ENCODE data around the gene CFAP251. TPM values are rescaled to one million over a fixed set of nuclear protein-coding genes. Genes with fewer than 3 reads are reported as not detected.

The CFAP251 gene
- total and polyA plus RNA-seq, 2 of the 13 experiments (the other 11 are each of a cell fraction or from before 2014, with no cell fraction given): 0.30 to 0.42 TPM

DNA sequence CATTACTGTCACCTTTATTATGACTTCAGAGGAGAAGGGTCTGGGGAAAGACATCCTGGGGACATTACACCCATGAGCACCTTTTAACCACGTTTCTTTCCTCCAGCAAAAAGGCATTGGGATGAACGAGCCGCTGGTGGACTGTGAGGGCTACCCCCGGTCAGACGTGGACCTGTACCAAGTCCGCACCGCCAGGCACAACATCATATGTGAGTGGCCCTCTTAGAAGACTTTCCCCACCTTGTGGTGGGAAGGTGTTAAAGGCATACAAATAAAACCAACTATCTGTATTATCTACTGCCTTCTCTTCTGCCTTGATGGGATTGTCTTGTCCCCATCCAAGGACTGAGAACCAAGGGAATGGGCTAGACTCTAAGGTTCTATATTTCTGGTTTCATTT lies 23.8 kb upstream of the CFAP251 start (continued):
- TF ChIP-seq, protein P1, sequence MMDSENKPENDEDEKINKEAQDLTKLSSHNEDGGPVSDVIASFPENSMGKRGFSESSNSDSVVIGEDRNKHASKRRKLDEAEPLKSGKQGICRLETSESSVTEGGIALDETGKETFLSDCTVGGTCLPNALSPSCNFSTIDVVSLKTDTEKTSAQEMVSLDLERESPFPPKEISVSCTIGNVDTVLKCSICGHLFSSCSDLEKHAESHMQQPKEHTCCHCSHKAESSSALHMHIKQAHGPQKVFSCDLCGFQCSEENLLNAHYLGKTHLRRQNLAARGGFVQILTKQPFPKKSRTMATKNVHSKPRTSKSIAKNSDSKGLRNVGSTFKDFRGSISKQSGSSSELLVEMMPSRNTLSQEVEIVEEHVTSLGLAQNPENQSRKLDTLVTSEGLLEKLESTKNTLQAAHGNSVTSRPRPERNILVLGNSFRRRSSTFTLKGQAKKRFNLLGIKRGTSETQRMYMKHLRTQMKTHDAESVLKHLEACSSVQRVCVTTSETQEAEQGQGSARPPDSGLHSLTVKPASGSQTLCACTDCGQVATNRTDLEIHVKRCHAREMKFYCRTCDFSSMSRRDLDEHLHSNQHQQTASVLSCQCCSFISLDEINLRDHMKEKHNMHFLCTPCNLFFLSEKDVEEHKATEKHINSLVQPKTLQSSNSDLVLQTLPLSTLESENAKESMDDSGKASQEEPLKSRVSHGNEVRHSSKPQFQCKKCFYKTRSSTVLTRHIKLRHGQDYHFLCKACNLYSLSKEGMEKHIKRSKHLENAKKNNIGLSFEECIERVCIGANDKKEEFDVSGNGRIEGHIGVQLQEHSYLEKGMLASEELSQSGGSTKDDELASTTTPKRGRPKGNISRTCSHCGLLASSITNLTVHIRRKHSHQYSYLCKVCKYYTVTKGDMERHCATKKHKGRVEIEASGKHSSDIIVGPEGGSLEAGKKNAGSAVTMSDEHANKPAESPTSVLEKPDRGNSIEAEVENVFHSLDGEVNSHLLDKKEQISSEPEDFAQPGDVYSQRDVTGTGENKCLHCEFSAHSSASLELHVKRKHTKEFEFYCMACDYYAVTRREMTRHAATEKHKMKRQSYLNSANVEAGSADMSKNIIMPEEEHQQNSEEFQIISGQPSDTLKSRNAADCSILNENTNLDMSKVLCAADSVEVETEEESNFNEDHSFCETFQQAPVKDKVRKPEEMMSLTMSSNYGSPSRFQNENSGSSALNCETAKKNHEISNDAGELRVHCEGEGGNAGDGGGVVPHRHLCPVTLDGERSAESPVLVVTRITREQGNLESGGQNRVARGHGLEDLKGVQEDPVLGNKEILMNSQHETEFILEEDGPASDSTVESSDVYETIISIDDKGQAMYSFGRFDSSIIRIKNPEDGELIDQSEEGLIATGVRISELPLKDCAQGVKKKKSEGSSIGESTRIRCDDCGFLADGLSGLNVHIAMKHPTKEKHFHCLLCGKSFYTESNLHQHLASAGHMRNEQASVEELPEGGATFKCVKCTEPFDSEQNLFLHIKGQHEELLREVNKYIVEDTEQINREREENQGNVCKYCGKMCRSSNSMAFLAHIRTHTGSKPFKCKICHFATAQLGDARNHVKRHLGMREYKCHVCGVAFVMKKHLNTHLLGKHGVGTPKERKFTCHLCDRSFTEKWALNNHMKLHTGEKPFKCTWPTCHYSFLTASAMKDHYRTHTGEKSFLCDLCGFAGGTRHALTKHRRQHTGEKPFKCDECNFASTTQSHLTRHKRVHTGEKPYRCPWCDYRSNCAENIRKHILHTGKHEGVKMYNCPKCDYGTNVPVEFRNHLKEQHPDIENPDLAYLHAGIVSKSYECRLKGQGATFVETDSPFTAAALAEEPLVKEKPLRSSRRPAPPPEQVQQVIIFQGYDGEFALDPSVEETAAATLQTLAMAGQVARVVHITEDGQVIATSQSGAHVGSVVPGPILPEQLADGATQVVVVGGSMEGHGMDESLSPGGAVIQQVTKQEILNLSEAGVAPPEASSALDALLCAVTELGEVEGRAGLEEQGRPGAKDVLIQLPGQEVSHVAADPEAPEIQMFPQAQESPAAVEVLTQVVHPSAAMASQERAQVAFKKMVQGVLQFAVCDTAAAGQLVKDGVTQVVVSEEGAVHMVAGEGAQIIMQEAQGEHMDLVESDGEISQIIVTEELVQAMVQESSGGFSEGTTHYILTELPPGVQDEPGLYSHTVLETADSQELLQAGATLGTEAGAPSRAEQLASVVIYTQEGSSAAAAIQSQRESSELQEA (CRISPR knock-in tag; IDR thresholded peaks at IDR 0.05; ENCODE audit: not compliant biosample characterization): no peak
- TF ChIP-seq MAF1 (CRISPR knock-in tag; IDR thresholded peaks at IDR 0.05; ENCODE audit: borderline replicate concordance) (no peak), ZBTB38 (CRISPR knock-in tag; IDR thresholded peaks at IDR 0.05) (peak; percentile 99), ZFP36L2 (CRISPR knock-in tag; IDR thresholded peaks at IDR 0.05) (no peak), HNF4G (IDR thresholded peaks at IDR 0.05; ENCODE audit: borderline replicate concordance, low read depth, low read length) (peak; percentile 49; the same call in 1 of the 2 replicates), HNF4G (CRISPR knock-in tag; IDR thresholded peaks at IDR 0.05; ENCODE audit: borderline replicate concordance, low read depth) (no peak), ZNF343 (CRISPR knock-in tag; IDR thresholded peaks at IDR 0.05) (no peak), MZF1 (CRISPR knock-in tag; IDR thresholded peaks at IDR 0.05; ENCODE audit: borderline replicate concordance) (no peak), ZNF572 (CRISPR knock-in tag; IDR thresholded peaks at IDR 0.05) (no peak), MXI1 (IDR thresholded peaks at IDR 0.05; ENCODE audit: borderline replicate concordance, low read depth, low read length) (peak; percentile 62; the same call in 1 of the 3 replicates), ZNF737 (CRISPR knock-in tag; IDR thresholded peaks at IDR 0.05; ENCODE audit: borderline replicate concordance) (no peak), HOXA3 (CRISPR knock-in tag; IDR thresholded peaks at IDR 0.05) (peak; percentile 34; the same call in 1 of the 2 replicates), RARG (CRISPR knock-in tag; IDR thresholded peaks at IDR 0.05; ENCODE audit: low read depth) (no peak)
- TF ChIP-seq, protein P2, sequence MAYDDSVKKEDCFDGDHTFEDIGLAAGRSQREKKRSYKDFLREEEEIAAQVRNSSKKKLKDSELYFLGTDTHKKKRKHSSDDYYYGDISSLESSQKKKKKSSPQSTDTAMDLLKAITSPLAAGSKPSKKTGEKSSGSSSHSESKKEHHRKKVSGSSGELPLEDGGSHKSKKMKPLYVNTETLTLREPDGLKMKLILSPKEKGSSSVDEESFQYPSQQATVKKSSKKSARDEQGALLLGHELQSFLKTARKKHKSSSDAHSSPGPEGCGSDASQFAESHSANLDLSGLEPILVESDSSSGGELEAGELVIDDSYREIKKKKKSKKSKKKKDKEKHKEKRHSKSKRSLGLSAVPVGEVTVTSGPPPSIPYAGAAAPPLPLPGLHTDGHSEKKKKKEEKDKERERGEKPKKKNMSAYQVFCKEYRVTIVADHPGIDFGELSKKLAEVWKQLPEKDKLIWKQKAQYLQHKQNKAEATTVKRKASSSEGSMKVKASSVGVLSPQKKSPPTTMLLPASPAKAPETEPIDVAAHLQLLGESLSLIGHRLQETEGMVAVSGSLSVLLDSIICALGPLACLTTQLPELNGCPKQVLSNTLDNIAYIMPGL (CRISPR knock-in tag; IDR thresholded peaks at IDR 0.05; ENCODE audit: borderline replicate concordance in 1 of 2, low read depth in 1 of 2): peak; percentile 31; a peak in 1 of 4 replicates
- TF ChIP-seq, protein P3, sequence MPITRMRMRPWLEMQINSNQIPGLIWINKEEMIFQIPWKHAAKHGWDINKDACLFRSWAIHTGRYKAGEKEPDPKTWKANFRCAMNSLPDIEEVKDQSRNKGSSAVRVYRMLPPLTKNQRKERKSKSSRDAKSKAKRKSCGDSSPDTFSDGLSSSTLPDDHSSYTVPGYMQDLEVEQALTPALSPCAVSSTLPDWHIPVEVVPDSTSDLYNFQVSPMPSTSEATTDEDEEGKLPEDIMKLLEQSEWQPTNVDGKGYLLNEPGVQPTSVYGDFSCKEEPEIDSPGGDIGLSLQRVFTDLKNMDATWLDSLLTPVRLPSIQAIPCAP (CRISPR knock-in tag; IDR thresholded peaks at IDR 0.05; ENCODE audit: low read depth): no peak
- TF ChIP-seq, protein P4, sequence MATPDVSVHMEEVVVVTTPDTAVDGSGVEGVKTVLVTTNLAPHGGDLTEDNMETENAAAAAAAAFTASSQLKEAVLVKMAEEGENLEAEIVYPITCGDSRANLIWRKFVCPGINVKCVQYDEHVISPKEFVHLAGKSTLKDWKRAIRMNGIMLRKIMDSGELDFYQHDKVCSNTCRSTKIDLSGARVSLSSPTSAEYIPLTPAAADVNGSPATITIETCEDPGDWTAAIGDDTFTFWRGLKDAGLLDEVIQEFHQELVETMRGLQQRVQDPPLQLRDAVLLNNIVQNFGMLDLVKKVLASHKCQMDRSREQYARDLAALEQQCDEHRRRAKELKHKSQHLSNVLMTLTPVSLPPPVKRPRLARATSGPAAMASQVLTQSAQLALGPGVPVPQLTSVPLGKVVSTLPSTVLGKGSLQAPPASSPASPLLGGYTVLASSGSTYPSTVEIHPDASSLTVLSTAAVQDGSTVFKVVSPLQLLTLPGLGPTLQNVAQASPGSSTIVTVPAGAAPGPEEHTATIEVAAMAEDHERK (CRISPR knock-in tag; IDR thresholded peaks at IDR 0.05; ENCODE audit: low read depth): no peak
